EL (cell line): ENCODE results near the gene AMOTL1.

Experiments used
- DNase-seq: peaks from one replicate; pipeline ENCODE4 v3.0.0-alpha.2; 2016

AMOTL1 gene

GRCh38 chr11:94794287-94795168 is 26.4 kb downstream of the AMOTL1 start:
- DNase-seq = peak; percentile 99

- DNase-seq = no peak
Measured at GRCh38 chr11:94795476-94796189, 27.5 kb downstream of the AMOTL1 start.

- DNase-seq = no peak
Measured at GRCh38 chr11:94796190-94796580, 28.0 kb downstream of the AMOTL1 start.

GRCh38 chr11:94796863-94797262 is 28.7 kb downstream of the AMOTL1 start:
- DNase-seq = peak; percentile 36

- DNase-seq = no peak
Measured at GRCh38 chr11:94799726-94800125, 31.6 kb downstream of the AMOTL1 start.

GRCh38 chr11:94800414-94800813 is 32.3 kb downstream of the AMOTL1 start:
- DNase-seq = no peak

- DNase-seq = no peak
Measured at GRCh38 chr11:94801866-94802460, 33.8 kb downstream of the AMOTL1 start.

- no peak for DNase-seq
Measured at GRCh38 chr11:94802501-94802900, 34.3 kb downstream of the AMOTL1 start.

- peak; percentile 47 for DNase-seq
Measured at GRCh38 chr11:94803491-94803890, 35.3 kb downstream of the AMOTL1 start.

- no peak for DNase-seq
Measured at GRCh38 chr11:94804874-94805273, 36.7 kb downstream of the AMOTL1 start.

- no peak for DNase-seq
Measured at GRCh38 chr11:94806014-94806413, 37.9 kb downstream of the AMOTL1 start.

GRCh38 chr11:94806419-94806818 is 38.3 kb downstream of the AMOTL1 start:
- no peak for DNase-seq

GRCh38 chr11:94809251-94809650 is 41.1 kb downstream of the AMOTL1 start:
- DNase-seq = peak; percentile 55

- peak; percentile 50 for DNase-seq
Measured at GRCh38 chr11:94812724-94813720, 44.9 kb downstream of the AMOTL1 start.

- no peak for DNase-seq
Measured at GRCh38 chr11:94814272-94814976, 46.3 kb downstream of the AMOTL1 start.

GRCh38 chr11:94815705-94816344 is 47.7 kb downstream of the AMOTL1 start:
- peak; percentile 35 for DNase-seq

GRCh38 chr11:94820480-94820879 is 52.3 kb downstream of the AMOTL1 start:
- no peak for DNase-seq

GRCh38 chr11:94821439-94821838 is 53.3 kb downstream of the AMOTL1 start:
- DNase-seq = no peak

GRCh38 chr11:94822080-94822479 is 53.9 kb downstream of the AMOTL1 start:
- DNase-seq = no peak

- DNase-seq = no peak
Measured at GRCh38 chr11:94823102-94823732, 55.1 kb downstream of the AMOTL1 start.

- no peak for DNase-seq
Measured at GRCh38 chr11:94825031-94825430, 56.9 kb downstream of the AMOTL1 start.
